MM.1S (cell line): ENCODE results near the gene KRTAP5-7.
"Not testable (repeated sequence)": the region's sequence is repeated elsewhere in the genome, so short reads cannot be mapped to it uniquely, and the experiment has no call there.

Source experiments
- CTCF ChIP-seq: fragments of 300-600 bp; sonication (generic); IDR thresholded peaks from 2 replicates; pipeline ENCODE4 v1.5.1; 2016; ENCODE audit warnings: antibody characterized with exemption, low read length, mixed read lengths
- EZH2 ChIP-seq: fragments of 300-600 bp; sonication (generic); optimal IDR thresholded peaks from 2 replicates; pipeline ENCODE3; 2017; ENCODE audit warnings: low read depth, mild to moderate bottlenecking, antibody characterized with exemption, low read length, mixed read lengths

GRCh38 chr11:71576688-71577465, 49.8 kb downstream of the KRTAP5-7 start:
- TF ChIP-seq EZH2, CTCF: not testable (repeated sequence)
